SK-N-MC (cell line): Measurements from ENCODE around the gene NAA60.
"Not testable (repeated sequence)": the region's sequence is repeated elsewhere in the genome, so short reads cannot be mapped to it uniquely, and the experiment has no call there.

Source experiments
- DNase-seq: peaks from one replicate; pipeline ENCODE4 v3.0.0-alpha.2; 2011; ENCODE audit warnings: low read depth, low spot score
- H3K27ac ChIP-seq: fragments of 200-600 bp; sonication (generic); 2 replicates; pipeline ENCODE4 v1.5.1; 2016; ENCODE audit warnings: mixed run types
- H3K36me3 ChIP-seq: fragments of 200-600 bp; sonication (generic); 2 replicates; pipeline ENCODE4 v1.6.1; 2017; ENCODE audit warnings: antibody characterized with exemption, low read length, mixed read lengths; ENCODE audit not compliant: insufficient read depth
- H3K4me3 ChIP-seq: fragments of 200-600 bp; sonication (generic); 2 replicates; pipeline ENCODE4 v1.5.1; 2016
- H3K9ac ChIP-seq: fragments of 200-600 bp; sonication (generic); 2 replicates; pipeline ENCODE4 v1.8.0; 2017; ENCODE audit warnings: mixed run types, mixed read lengths; ENCODE audit not compliant: insufficient read length
- H3K9me3 ChIP-seq: fragments of 200-600 bp; sonication (generic); 2 replicates; pipeline ENCODE4 v1.6.1; 2017; ENCODE audit warnings: low read depth, mild to moderate bottlenecking, antibody characterized with exemption, low read length, moderate library complexity, mixed read lengths
- EZH2 ChIP-seq: fragments of 200-600 bp; sonication (generic); IDR thresholded peaks from one replicate; pipeline ENCODE4 v1.6.1; 2017; ENCODE audit warnings: antibody characterized with exemption
- FOXP2 ChIP-seq: optimal IDR thresholded peaks from 2 replicates; pipeline ENCODE3; 2011; ENCODE audit warnings: mild to moderate bottlenecking, moderate library complexity; ENCODE audit not compliant: insufficient read depth; ENCODE audit errors: extremely low read length, control extremely low read depth
- POLR2AphosphoS5 ChIP-seq: IDR thresholded peaks from 2 replicates; pipeline ENCODE4 v1.6.1; 2012; ENCODE audit warnings: mild to moderate bottlenecking, low read depth, low read length, borderline replicate concordance

The NAA60 gene

DNA sequence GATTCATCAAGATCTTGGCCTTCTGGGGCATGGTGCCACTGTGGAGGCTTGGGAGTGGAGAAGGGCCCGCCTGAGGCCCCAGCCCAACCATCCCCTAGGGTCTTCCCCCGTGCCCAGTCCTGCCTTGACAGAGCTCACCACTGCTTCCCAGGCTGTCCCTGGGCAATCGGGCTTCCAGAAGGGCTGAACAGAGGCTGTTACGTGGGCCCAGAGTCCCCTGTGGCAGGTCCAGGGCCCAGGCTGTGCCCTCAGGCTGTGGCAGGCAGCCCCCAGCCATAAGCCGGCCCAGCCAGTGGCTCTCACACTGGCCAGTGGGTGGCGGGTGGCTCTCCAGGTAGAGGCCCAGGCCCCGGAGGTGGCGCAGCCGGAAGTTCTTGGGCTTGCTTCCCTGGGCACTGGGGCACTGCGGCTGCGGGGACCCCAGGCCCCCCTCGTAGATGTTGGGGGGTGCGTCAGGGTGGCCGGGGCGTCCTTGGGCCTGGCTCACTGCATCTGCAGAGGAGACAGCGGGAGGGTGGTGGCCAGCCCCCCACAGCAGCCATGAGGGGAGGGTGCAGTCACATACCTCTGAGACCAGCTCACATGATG lies 51.0 kb downstream of the NAA60 start:
- Histone ChIP-seq H3K27ac (no peak overlapping the region), H3K9me3 (no peaks in the 10 kb centered on the region), H3K9ac (no peak overlapping the region), H3K36me3 (no peaks in the 10 kb centered on the region), H3K4me3 (no peak overlapping the region)
- TF ChIP-seq FOXP2 (no peak), POLR2AphosphoS5 (no peak), EZH2 (no peak)
- DNase-seq = no peak

DNA sequence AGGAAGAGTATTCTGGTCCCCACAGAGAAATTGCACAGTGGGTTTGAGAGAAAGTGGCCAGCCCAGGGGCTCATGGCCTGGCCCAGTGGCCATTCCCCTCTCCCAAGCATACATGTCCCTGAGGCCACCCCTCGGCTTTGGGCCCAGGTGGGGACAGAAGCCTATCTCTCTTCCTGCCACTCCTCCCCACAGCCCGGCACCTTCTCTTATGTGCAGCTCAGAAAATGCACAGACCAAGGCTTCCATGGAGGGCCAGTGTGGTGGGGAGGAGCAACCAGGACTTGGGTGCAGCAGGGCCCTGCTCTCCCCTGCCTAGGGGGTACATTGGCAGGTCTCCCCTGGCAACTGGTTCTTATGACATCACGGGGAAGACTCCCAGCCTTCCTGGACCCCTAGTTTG lies 51.7 kb downstream of the NAA60 start, which contains the start of gene C16orf90:
Gene C16orf90, minus strand, starts transcription at position 314 of the 400 bp plus-strand sequence. Its CDS starts 68 bp downstream, at position 246.
- H3K36me3 ChIP-seq = no peaks in the 10 kb centered on the region
- DNase-seq = no peak
- no peak for TF ChIP-seq POLR2AphosphoS5
- no peak for TF ChIP-seq FOXP2
- no peak within 1 kb of the TSS for H3K27ac ChIP-seq
- H3K9ac ChIP-seq = no peak within 1 kb of the TSS
- H3K4me3 ChIP-seq = no peak within 1 kb of the TSS
- H3K9me3 ChIP-seq = no peaks in the 10 kb centered on the region

DNA sequence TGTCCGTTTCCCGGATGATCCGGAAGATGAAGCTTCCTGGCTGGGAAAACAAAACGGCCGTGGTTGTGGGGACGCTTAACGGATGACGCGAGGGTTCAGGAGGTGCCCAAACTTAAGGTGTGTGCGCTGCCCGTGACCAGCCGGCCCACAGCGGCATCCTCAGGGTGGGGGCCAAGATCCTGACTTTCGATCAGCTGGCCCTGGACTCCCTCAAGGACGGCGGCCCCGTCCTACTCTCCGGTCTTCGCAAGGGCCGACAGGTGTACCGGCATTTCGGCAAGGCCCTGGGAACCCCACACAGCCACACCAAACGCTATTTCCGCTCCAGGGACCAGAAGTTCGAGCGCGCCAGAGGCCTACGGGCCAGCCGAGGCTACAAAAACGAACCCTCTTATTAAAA lies 52.9 kb downstream of the NAA60 start:
- Histone ChIP-seq H3K9me3 (no peaks in the 10 kb centered on the region), H3K36me3 (no peaks in the 10 kb centered on the region), H3K4me3 (no peak overlapping the region), H3K27ac (no peak overlapping the region), H3K9ac (no peak overlapping the region)
- no peak for DNase-seq
- TF ChIP-seq EZH2 = no peak
- no peak for TF ChIP-seq POLR2AphosphoS5
- no peak for TF ChIP-seq FOXP2

DNA sequence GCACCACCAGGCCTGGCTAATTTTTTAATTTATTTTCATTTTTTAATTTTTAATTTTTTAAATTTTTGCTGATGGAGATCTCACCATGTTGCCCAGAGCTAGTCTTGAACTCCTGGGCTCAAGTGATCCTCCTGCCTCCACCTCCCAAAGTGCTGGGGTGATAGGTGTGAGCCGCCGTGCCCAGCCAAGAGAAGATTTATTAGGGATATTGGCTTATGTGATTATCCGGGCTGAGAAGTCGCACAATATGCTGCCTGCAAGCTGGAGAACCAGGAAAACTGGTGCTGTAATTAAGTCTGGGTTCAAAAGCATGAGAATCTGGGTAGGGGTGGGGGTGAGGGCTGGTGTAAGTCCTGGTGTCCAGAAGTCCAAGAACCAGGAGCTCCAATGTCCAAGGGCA lies 54.3 kb downstream of the NAA60 start:
- no peak for DNase-seq

DNA sequence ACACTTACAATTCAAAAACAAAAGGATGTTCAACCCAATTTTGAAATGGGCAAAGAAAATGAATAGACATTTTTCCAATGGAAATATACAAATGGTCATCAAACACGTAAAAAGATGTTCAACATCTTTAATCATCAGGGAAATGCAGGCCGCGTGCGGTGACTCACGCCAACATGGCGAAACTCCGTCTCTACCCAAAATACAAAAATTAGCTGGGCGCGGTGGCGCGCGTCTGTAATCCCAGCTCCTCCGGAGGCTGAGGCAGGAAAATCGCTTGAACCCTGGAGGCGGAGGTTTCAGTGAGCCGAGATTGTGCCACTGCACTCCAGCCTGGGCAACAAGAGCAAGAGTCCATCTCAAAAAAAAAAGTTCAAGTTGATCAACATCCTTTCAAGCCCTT lies 55.5 kb downstream of the NAA60 start:
- Histone ChIP-seq H3K27ac (no peak overlapping the region), H3K36me3 (no peaks in the 10 kb centered on the region), H3K9me3 (no peaks in the 10 kb centered on the region), H3K9ac (no peak overlapping the region), H3K4me3 (no peak overlapping the region)
- no peak for DNase-seq
- TF ChIP-seq EZH2 = no peak
- no peak for TF ChIP-seq FOXP2
- no peak for TF ChIP-seq POLR2AphosphoS5

More for the DNA sequence above, 54.3 kb downstream of the NAA60 start:
- Histone ChIP-seq H3K9ac (no peak overlapping the region), H3K36me3 (no peaks in the 10 kb centered on the region), H3K9me3 (no peaks in the 10 kb centered on the region), H3K4me3 (no peak overlapping the region), H3K27ac (no peak overlapping the region)
- TF ChIP-seq POLR2AphosphoS5 (no peak), FOXP2 (no peak), EZH2 (no peak)

DNA sequence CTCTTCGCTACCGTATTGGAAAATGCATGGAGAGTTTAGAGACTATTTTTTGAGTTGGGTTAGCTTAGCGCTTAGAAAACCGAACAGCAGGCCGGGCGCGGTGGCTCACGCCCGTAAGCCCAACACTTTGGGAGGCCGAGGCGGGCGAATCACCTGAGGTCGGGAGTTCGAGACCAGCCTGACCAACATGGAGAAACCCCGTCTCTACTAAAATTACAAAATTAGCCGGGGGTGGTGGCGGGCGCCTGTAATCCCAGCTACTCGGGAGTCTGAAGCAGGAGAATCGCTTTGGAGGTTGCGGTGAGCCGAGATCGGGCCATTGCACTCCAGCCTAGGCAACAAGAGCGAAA lies 57.9 kb downstream of the NAA60 start:
- H3K27ac ChIP-seq, DNase-seq, H3K36me3 ChIP-seq, H3K9me3 ChIP-seq: not testable (repeated sequence)
- H3K4me3 ChIP-seq = peak overlapping the region; percentile 99
- H3K9ac ChIP-seq = peak overlapping the region; percentile 92

DNA sequence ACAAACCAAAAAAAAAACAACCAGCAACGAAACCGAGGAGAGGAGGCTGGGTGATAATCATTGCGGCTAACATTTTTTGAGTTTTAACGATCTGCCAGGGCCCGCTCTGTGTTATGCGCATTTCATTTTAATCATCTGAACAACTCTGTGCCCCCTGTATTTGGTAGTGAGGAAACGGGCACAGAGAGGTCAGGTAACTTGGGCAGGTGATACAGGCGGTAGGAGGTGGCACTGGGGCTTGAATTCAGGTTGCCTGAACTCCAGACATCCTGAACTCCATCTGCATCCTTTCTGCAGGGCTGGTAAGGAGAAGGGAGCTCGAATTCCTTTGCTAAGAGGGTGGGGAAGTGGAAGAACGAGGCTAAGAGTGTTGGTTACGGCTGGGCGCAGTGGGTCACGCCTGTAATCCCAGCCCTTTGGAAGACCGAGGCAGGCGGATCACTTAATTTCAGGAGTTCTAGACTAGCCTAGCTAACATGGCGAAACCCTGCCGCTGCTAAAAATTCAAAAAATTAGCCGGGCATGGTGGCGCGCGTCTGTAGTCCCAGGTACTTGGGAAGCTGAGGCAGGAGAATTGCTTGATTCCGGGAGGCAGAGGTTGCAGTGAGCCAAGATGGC lies 58.4 kb downstream of the NAA60 start:
- Histone ChIP-seq H3K4me3 (peak overlapping the region; percentile 99), H3K9me3 (no peaks in the 10 kb centered on the region), H3K27ac (no peak overlapping the region), H3K9ac (peak overlapping the region; percentile 92), H3K36me3 (peaks cover 4% of the 10 kb centered on the region; the same call in 1 of the 2 replicates)
- no peak for DNase-seq
- no peak for TF ChIP-seq POLR2AphosphoS5
- TF ChIP-seq EZH2 = no peak

DNA sequence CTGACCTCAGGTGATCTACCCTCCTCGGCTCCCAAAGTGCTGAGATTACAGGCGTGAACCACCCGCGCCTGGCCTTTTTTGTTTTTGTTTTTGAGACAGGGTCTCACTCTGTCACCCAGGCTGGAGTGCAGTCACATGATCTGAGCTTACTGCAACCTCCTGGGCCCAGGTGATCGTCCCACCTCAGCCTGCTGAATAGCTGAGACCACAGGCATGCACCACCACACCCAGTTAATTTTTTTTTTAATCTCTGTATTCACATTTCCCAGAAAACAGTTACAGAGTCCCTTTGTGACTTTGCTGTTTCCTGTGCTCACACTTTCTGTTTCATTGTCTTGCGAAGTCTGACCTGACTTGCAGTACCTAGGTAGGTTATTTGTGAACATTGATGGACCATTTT lies 60.0 kb downstream of the NAA60 start:
- Histone ChIP-seq H3K9me3 (no peaks in the 10 kb centered on the region), H3K4me3 (no peak overlapping the region), H3K27ac (no peak overlapping the region), H3K36me3 (peaks cover 8% of the 10 kb centered on the region; the same call in 1 of the 2 replicates), H3K9ac (no peak overlapping the region)
- no peak for TF ChIP-seq POLR2AphosphoS5
- no peak for TF ChIP-seq EZH2
- TF ChIP-seq FOXP2 = no peak
- no peak for DNase-seq

DNA sequence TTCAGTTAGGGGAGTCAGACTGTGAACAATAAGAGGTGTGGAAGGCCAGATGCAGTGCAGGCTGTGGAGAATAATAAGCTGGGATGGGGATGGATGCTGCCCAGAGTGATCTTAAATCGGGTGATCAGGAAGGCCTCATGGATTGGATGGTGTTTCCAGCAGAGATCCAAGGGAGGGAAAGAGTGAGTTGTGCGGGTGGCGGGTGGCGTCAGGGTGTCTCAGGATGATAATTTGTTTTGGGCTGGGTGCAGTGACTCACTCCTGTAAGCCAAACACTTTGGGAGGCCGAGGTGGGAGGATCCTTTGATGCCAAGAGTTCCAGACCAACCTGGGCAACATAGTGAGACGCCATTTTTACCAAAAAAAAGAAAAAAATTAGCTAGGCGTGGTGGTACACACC lies 65.3 kb downstream of the NAA60 start:
- DNase-seq = no peak
- Histone ChIP-seq H3K9me3 (no peaks in the 10 kb centered on the region), H3K4me3 (no peak overlapping the region), H3K9ac (no peak overlapping the region), H3K36me3 (peaks cover 27% of the 10 kb centered on the region; the same call in 1 of the 2 replicates), H3K27ac (no peak overlapping the region)
- TF ChIP-seq FOXP2 (no peak), EZH2 (no peak), POLR2AphosphoS5 (no peak)
